AG08395 (cell line): Measurements from ENCODE around the gene ZNF536.
"Not testable (repeated sequence)": the region's sequence is repeated elsewhere in the genome, so short reads cannot be mapped to it uniquely, and the experiment has no call there.

Source experiments
- DNase-seq: peaks from one replicate; pipeline ENCODE4 v3.0.0; 2012; ENCODE audit warnings: mixed read lengths, low spot score

ZNF536 gene

DNA sequence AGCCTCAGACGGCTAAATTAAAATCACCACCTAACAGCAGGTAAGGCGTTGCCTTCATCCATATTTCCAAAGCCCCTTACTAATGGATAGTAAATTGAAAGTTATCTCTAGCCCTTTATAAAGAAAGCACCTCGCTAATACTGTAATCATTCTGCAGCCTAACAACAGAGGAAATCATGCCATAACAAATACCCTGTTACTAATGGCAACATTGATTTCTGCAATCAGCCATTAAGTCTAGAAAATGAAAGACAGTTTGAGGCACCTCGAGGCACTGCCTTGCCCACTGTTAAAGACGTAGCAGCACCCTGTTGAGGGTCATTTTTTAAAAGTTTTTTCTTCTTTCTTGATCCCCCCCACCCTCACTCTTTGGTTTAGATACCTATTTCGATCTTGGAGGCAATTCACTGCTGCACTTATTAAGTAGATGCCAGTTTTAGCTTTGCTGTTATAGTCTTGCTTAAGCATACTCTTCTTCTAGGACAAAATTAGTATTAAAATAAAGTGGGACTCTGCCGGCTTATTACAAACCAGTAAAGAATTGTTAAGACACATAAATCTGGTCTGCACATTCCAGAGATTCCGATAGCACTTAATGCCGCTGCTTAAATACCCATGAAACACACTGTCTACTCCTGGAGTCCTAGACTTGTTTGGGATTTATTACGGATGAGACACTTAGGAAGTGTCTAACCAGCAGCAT, 74.8 kb downstream of the ZNF536 start:
- peak; percentile 56 for DNase-seq

GRCh38 chr19:30447553-30447870, 75.3 kb downstream of the ZNF536 start:
- DNase-seq, result no peak

- DNase-seq, result peak; percentile 60
Measured at GRCh38 chr19:30448386-30449077, 76.3 kb downstream of the ZNF536 start.

- no peak for DNase-seq
Measured at GRCh38 chr19:30449078-30449590, 77.0 kb downstream of the ZNF536 start.

DNA sequence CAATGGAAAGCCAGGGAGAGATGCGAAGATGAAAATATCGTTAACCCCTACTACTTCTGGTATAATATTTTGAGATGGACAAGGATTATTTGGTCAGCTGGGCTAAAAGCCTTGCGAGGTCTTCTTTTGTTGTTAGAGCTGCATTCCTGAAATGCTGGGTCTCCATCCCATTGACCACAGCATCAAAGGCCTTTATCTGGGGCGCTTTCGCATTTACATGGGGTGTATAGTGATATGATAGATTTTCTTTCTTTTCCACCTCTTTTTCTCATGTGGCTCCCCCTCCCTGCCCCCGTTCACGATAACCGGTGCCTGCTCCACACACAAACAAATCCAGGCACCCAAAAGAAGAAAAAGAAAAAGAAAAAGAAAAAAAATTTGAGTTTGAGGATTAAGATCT, 77.5 kb downstream of the ZNF536 start:
- DNase-seq, result no peak

DNA sequence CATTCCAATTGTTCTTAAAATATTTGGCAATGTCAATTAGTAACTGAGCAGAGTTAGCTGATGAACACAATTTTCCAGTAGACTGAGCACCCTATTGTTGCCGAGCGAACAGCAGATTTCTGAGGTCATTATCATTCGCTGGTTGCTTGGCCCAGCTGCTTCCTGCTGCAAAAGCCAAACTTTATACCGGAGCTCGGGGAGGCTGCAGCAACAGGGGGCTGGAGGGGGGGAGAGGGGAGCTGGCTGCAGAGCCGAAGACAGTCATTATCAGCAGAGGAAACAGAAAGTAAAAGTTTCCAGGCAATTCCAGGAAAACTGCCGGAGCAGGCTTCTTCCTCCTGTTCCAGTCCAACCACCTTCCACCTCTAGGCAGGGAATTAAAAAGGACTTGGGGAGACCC, 77.9 kb downstream of the ZNF536 start:
- DNase-seq, result peak; percentile 66

DNA sequence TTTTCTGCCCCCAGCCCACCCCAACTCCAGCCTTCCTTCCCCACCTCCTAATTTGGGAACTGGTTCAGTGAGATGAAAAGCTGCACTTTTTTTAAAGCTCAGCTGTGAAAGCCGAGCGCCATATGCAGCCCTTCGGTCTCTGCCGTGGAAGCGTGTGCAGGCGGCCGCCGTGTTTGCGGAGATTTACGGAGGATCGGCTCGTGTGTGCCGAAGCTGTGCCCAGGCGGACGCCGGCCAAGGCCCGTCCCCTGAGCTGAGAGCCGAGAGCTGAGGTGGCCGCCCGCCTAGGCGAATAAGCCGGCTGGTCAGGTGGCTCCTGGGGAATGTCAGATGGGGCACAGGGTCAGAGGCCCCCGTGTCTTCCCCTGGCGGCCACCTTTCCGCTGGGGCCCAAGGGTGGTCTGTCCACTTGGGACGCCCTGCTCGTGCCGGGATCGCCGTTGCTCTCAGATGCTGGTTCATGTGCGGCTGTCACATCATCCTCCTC, 78.7 kb downstream of the ZNF536 start:
- peak; percentile 53 for DNase-seq

- no peak for DNase-seq
Measured at GRCh38 chr19:30452931-30453330, 80.7 kb downstream of the ZNF536 start.

DNA sequence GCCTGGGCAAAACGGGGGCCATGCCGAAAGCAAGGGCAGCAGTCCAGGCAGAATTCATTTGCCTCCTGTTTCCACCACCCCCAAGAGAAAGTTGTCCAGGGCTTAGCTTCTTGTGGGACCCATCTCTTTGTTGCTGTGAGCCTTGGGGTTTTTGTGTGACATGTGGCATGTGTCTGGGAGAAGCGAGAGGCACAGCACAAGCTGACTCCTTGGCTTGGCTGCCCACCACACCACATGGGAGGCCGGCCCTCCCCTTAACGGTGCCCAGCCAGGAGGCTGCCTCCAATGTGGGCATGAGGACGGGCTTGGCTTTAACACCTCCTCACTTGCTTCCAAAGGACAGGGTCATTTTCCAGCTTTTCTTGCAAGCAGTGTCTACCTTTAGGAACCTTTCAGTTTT, 81.6 kb downstream of the ZNF536 start:
- DNase-seq, result no peak

- DNase-seq, result no peak
Measured at GRCh38 chr19:30455881-30456280, 83.7 kb downstream of the ZNF536 start.

DNA sequence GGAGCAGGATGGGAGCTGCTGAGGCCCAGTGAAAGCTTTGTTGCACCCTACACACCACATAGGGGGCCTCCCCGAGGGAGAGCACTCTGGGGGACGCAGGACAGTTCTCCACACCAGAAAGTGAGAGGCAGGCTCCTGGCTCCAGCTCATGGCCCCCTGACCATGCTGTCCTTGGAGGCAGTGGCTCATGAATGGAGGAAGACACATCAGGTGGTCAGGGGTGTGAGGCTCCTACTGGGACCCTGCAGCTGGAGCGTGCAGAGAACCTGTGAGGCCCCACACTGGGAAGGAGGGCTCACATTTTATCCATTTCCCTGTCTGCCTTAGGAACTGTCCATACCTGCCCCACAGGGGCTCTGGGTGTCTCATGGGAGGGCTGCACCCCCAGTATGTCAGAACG, 85.3 kb downstream of the ZNF536 start:
- DNase-seq, result no peak

GRCh38 chr19:30459859-30460258, 87.7 kb downstream of the ZNF536 start:
- no peak for DNase-seq

DNA sequence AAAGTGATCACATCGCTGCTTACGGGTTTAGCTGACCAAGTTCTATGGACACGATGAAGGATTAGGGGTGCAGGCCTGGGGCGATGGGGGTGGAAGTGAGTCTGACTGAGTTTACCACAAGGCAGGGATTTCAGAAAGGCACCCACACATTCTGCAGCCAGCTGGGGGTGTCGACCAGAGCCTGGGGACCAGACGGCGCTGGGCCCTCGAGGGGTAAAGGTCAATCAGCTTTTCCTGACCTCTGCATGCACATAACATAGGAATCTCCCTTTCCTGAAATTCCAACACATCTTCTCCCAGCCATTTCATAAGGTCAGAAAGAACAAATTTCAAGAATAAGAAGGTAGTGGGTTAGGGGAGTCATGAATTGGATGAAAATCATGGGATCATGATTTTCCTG, 92.0 kb downstream of the ZNF536 start:
- no peak for DNase-seq

DNA sequence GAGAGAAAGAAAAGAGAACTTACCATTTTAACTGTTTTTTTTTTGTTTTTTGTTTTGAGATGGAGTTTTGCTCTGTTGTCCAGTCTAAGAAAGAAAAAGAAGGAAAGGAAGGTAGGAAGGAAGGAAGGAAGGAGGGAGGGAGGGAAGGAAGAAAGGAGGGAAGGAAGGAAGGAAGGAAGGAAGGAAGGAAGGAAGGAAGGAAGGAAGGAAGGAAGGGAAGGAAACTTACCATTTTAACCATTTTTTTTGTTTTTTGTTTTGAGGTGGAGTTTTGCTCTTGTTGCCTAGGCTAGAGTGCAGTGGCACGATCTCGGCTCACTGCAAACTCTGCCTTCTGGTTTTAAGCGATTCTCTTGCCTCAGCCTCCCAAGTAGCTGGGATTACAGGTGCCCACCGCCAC, 94.4 kb downstream of the ZNF536 start:
- not testable (repeated sequence) for DNase-seq

GRCh38 chr19:30467239-30467638, 95.1 kb downstream of the ZNF536 start:
- DNase-seq, result no peak

DNA sequence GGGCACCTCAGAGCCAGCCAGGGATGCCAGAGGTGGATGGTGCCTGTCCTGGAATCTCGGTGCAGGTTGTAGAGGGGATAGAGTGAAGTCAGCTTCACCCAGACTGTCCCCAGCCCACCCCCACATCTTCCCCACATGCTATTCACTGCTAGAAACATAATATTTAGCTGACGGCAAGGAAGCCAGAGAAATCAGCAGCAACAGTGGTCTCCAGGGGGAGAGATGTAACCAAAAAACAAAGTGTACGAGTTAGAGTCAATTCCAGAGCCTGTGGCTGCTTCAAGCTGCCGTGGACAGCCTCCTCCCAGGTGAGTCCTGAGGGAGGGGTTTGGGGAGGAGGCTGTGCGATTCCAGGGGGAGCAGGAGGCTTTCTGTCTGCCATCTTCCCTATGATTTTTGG, 97.6 kb downstream of the ZNF536 start:
- DNase-seq, result no peak

DNA sequence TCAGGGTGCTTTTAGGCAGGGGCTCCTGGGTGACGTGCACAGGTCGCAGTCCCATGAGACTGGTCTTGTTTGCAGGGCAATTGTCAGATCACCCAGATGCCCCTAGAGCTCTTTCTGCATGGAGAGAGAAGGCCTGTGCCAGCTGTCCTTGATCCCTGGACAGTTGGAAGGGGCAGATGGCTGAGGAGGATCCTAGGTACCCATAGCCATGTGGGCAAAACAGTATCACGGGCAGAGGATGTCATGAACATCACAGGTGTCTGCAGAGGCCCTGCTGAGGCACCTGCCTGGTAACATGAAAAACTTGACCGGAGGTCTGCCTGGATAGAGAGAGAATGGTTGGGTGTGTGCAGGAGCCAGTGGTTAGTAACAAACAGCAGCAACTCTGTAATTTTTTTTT, 99.3 kb downstream of the ZNF536 start:
- no peak for DNase-seq

GRCh38 chr19:30473334-30473867, 101.2 kb downstream of the ZNF536 start:
- DNase-seq, result no peak

DNA sequence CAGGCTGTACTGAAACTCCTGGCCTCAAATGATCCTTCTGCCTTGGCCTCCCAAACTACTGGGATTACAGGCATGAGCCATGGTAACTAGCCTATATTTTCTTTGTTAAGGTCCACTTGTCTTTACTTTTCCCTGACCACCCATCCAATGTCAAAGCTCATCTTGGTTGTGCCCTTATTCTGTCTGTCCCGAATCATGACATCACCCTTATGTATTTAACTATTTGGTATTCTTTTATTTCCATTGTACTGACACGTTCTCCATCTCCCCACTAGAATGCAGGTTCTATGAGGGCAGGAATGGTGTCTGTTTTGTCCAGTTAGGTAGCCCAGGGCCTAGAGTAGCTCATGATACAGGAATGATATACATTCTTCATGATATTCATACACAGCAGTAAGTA, 104.8 kb downstream of the ZNF536 start:
- DNase-seq, result no peak

DNA sequence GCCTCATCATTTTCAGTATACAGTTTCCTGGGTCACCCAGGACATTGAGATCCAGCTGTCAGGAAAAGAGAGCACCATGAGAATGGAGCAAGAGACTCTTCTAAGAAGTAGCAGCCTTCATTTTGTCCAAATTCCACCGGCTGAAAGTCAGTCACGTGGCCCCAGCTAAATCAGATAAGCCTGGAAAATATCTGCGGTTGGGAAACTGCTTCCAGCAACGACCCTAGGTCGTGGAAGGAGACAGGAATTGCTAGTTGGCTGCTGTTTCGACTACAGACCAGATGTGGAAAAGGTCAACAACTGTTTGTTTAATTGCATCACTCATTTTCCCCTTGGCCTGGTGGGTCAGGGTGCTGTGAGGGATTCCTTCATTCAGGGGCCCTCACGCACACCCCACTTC, 107.0 kb downstream of the ZNF536 start:
- DNase-seq, result peak; percentile 82

- DNase-seq, result no peak
Measured at GRCh38 chr19:30480097-30480496, 107.9 kb downstream of the ZNF536 start.

- no peak for DNase-seq
Measured at GRCh38 chr19:30481063-30481462, 108.9 kb downstream of the ZNF536 start.

DNA sequence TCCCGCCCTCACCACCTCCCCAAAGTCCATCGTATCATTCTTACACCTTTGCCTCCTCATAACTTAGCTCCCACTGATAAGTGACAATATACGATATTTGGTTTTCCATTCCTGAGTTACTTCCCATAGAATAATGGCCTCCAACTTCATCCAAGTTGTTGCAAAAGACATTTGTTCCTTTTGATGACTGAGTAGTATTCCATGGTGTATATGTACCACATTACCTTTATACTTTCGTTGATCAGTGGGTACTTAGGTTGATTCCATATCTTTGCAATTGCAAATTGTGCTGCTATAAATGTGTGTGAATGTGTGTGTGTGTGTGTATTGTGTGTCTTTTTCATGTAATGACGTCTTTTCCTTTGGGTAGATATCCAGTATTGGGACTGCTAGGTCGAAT, 109.6 kb downstream of the ZNF536 start:
- DNase-seq, result no peak
